ENCODE data around the gene HEYL. TPM values are rescaled to one million over a fixed set of nuclear protein-coding genes. Genes with fewer than 3 reads are reported as not detected.
A peak's percentile ranks its signal among the peaks of the same experiment; 100 is the strongest.

HEYL gene
- total and polyA plus RNA-seq, 9 of the 15 experiments (the other 6 are each of a cell fraction or from before 2014, with no cell fraction given) = 0.13 to 0.89 (median 0.25) TPM

DNA sequence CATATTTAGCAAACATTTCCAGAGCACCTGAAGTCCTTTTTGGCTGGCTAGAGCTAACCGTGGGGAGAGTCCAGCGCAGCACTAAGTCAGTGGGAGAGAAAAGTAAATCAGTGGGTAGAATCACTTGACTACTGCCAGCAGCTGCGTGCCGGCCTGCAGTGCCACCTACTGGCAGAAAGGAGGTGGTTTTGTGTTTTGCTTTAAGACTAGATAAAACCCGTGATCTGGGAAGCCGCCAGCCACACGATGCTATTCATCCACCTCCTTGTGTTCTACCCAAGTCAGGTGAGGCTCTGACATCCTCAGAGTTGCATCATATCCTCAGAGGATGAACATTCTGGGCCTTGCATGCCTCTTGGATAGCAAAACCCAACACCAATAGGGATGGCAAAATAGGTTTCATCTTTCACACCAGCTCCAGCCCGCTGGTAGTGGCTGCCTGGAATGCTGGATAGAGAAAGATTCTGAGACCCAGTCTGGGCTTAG lies 14.1 kb upstream of the HEYL start (continued):
- TF ChIP-seq, protein P1, sequence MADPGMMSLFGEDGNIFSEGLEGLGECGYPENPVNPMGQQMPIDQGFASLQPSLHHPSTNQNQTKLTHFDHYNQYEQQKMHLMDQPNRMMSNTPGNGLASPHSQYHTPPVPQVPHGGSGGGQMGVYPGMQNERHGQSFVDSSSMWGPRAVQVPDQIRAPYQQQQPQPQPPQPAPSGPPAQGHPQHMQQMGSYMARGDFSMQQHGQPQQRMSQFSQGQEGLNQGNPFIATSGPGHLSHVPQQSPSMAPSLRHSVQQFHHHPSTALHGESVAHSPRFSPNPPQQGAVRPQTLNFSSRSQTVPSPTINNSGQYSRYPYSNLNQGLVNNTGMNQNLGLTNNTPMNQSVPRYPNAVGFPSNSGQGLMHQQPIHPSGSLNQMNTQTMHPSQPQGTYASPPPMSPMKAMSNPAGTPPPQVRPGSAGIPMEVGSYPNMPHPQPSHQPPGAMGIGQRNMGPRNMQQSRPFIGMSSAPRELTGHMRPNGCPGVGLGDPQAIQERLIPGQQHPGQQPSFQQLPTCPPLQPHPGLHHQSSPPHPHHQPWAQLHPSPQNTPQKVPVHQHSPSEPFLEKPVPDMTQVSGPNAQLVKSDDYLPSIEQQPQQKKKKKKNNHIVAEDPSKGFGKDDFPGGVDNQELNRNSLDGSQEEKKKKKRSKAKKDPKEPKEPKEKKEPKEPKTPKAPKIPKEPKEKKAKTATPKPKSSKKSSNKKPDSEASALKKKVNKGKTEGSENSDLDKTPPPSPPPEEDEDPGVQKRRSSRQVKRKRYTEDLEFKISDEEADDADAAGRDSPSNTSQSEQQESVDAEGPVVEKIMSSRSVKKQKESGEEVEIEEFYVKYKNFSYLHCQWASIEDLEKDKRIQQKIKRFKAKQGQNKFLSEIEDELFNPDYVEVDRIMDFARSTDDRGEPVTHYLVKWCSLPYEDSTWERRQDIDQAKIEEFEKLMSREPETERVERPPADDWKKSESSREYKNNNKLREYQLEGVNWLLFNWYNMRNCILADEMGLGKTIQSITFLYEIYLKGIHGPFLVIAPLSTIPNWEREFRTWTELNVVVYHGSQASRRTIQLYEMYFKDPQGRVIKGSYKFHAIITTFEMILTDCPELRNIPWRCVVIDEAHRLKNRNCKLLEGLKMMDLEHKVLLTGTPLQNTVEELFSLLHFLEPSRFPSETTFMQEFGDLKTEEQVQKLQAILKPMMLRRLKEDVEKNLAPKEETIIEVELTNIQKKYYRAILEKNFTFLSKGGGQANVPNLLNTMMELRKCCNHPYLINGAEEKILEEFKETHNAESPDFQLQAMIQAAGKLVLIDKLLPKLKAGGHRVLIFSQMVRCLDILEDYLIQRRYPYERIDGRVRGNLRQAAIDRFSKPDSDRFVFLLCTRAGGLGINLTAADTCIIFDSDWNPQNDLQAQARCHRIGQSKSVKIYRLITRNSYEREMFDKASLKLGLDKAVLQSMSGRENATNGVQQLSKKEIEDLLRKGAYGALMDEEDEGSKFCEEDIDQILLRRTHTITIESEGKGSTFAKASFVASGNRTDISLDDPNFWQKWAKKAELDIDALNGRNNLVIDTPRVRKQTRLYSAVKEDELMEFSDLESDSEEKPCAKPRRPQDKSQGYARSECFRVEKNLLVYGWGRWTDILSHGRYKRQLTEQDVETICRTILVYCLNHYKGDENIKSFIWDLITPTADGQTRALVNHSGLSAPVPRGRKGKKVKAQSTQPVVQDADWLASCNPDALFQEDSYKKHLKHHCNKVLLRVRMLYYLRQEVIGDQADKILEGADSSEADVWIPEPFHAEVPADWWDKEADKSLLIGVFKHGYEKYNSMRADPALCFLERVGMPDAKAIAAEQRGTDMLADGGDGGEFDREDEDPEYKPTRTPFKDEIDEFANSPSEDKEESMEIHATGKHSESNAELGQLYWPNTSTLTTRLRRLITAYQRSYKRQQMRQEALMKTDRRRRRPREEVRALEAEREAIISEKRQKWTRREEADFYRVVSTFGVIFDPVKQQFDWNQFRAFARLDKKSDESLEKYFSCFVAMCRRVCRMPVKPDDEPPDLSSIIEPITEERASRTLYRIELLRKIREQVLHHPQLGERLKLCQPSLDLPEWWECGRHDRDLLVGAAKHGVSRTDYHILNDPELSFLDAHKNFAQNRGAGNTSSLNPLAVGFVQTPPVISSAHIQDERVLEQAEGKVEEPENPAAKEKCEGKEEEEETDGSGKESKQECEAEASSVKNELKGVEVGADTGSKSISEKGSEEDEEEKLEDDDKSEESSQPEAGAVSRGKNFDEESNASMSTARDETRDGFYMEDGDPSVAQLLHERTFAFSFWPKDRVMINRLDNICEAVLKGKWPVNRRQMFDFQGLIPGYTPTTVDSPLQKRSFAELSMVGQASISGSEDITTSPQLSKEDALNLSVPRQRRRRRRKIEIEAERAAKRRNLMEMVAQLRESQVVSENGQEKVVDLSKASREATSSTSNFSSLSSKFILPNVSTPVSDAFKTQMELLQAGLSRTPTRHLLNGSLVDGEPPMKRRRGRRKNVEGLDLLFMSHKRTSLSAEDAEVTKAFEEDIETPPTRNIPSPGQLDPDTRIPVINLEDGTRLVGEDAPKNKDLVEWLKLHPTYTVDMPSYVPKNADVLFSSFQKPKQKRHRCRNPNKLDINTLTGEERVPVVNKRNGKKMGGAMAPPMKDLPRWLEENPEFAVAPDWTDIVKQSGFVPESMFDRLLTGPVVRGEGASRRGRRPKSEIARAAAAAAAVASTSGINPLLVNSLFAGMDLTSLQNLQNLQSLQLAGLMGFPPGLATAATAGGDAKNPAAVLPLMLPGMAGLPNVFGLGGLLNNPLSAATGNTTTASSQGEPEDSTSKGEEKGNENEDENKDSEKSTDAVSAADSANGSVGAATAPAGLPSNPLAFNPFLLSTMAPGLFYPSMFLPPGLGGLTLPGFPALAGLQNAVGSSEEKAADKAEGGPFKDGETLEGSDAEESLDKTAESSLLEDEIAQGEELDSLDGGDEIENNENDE (IDR thresholded peaks at IDR 0.05; ENCODE audit: low read depth, low read length) = no peak
- TF ChIP-seq SLC30A9 (CRISPR knock-in tag; IDR thresholded peaks at IDR 0.05) (no peak), ZNF232 (CRISPR knock-in tag; IDR thresholded peaks at IDR 0.05) (no peak), XRCC5 (IDR thresholded peaks at IDR 0.05; ENCODE audit: low read depth, low read length) (0 out of 2 replicates have a peak, but pooled peaks have one; percentile 41), MCM2 (IDR thresholded peaks at IDR 0.05; ENCODE audit: low read depth) (no peak)
- TF ChIP-seq, protein P2, sequence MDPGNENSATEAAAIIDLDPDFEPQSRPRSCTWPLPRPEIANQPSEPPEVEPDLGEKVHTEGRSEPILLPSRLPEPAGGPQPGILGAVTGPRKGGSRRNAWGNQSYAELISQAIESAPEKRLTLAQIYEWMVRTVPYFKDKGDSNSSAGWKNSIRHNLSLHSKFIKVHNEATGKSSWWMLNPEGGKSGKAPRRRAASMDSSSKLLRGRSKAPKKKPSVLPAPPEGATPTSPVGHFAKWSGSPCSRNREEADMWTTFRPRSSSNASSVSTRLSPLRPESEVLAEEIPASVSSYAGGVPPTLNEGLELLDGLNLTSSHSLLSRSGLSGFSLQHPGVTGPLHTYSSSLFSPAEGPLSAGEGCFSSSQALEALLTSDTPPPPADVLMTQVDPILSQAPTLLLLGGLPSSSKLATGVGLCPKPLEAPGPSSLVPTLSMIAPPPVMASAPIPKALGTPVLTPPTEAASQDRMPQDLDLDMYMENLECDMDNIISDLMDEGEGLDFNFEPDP (CRISPR knock-in tag; IDR thresholded peaks at IDR 0.05) = no peak
- TF ChIP-seq, protein P3, sequence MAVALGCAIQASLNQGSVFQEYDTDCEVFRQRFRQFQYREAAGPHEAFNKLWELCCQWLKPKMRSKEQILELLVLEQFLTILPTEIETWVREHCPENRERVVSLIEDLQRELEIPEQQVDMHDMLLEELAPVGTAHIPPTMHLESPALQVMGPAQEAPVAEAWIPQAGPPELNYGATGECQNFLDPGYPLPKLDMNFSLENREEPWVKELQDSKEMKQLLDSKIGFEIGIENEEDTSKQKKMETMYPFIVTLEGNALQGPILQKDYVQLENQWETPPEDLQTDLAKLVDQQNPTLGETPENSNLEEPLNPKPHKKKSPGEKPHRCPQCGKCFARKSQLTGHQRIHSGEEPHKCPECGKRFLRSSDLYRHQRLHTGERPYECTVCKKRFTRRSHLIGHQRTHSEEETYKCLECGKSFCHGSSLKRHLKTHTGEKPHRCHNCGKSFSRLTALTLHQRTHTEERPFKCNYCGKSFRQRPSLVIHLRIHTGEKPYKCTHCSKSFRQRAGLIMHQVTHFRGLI (CRISPR knock-in tag; IDR thresholded peaks at IDR 0.05) = no peak

Measured in K562 (cell line).